ENCODE data around the gene MAT2B. TPM values are rescaled to one million over a fixed set of nuclear protein-coding genes. Genes with fewer than 3 reads are reported as not detected.

MAT2B gene
- total and polyA plus RNA-seq, 2 of the 13 experiments (the other 11 are each of a cell fraction or from before 2014, with no cell fraction given): 20.2 to 37.1 TPM

DNA sequence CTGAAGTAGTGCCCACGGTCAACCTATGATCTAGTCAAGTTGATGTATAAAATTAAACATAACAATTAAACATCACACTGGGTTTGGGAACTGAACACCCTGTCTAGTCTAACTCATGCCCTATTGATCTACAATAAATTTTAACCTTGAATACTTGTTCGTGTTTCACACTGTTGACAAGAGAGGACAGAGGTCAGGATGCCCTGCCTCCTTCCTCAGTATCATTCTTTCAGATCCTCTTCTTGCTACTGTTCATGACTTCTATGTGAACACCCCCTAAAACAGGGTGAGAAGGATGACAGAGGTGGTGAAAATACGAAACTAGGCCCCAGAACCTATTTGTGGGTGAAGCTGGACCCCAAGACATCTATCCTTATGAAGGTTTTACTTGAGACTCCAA lies 8.1 kb upstream of the MAT2B start:
- TF ChIP-seq MIXL1 (CRISPR knock-in tag; IDR thresholded peaks at IDR 0.05): no peak
- DNase-seq (ENCODE audit: low spot score) (no peak), FAIRE-seq (no peak), ATAC-seq (peak; percentile 63)
- H3K27me3 ChIP-seq (ENCODE audit: control insufficient read depth in 1 of 2, insufficient read depth in 2 of 2, low read length in 2 of 2): no peaks in the 10 kb centered on the region
- no peak overlapping the region for H3K27ac ChIP-seq (ENCODE audit: extremely low read length, insufficient read depth, low read length)
- ChIA-PET POLR2A (no interaction called here), CTCF (ENCODE audit: low intra/inter-chr PET ratio, low total read pairs) (no interaction called here)
- no peak overlapping the region for H3K4me3 ChIP-seq (replicated peaks in 1 of 3; ENCODE audit: insufficient read depth in 1 of 3, low read depth in 2 of 3, low read length in 3 of 3)
- H2AFZ ChIP-seq (ENCODE audit: low read length): no peak overlapping the region
- H3K9me3 ChIP-seq (ENCODE audit: low read length): no peaks in the 10 kb centered on the region
- no TSS peak for BruUV-seq (replicated peaks)
- peaks cover 10% of the 10 kb centered on the region for H3K4me1 ChIP-seq (ENCODE audit: insufficient read depth, low read length)
- no peak overlapping the region for H3K9ac ChIP-seq (ENCODE audit: insufficient read depth, low read depth, low read length)
- WGBS (ENCODE audit: low lambda C conversion rate): 20% methylated on average over 3 of the region's 3 CpGs
- no peaks in the 10 kb centered on the region for H3K79me2 ChIP-seq (ENCODE audit: insufficient read depth, low read length)
- H4K20me1 ChIP-seq (ENCODE audit: insufficient read depth, low read length): no peaks in the 10 kb centered on the region
- in situ Hi-C loops (cut with HindIII; ENCODE audit: extremely low pct_ligation_motif_present, low pct_unique_long_range_greater_than_20kb) (no loop called here), intact Hi-C loops (cut with micrococcal nuclease; ENCODE audit: unreplicated experiment) (no loop called here)
- H3K36me3 ChIP-seq (replicated peaks in 1 of 2; ENCODE audit: control insufficient read depth in 1 of 2, insufficient read depth in 2 of 2, low read length in 2 of 2): peaks cover 0 to 5% of the 10 kb centered on the region in 2 experiments; a peak in 2 of 5 replicates
- no peak overlapping the region for H3K4me2 ChIP-seq (ENCODE audit: low read depth, low read length)

DNA sequence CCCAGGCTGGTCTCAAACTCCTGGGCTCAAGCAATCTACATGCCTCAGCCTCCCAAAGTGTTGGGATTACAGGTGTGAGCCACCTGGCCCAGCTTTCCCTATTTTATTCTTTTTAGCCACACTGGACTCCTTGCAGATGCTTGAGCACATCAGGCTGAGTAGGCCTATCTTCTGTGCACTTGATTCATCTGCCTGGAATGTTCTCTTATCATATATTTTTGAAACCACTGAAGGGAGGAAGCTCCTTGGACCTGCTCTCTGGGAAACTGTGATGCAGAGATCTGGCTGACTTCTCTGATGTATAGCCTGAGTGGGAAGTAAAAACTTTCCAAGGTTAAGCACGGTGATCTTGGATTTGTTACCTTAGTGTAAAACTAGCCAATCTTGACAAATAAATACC lies 6.5 kb upstream of the MAT2B start:
- Histone ChIP-seq H2AFZ (ENCODE audit: low read length) (no peak overlapping the region), H3K4me1 (ENCODE audit: insufficient read depth, low read length) (peaks cover 17% of the 10 kb centered on the region), H3K4me3 (replicated peaks in 1 of 3; ENCODE audit: insufficient read depth in 1 of 3, low read depth in 2 of 3, low read length in 3 of 3) (no peak overlapping the region), H3K9ac (ENCODE audit: insufficient read depth, low read depth, low read length) (no peak overlapping the region), H3K27me3 (ENCODE audit: control insufficient read depth in 1 of 2, insufficient read depth in 2 of 2, low read length in 2 of 2) (no peaks in the 10 kb centered on the region), H3K36me3 (replicated peaks in 1 of 2; ENCODE audit: control insufficient read depth in 1 of 2, insufficient read depth in 2 of 2, low read length in 2 of 2) (no peaks in the 10 kb centered on the region), H3K79me2 (ENCODE audit: insufficient read depth, low read length) (no peaks in the 10 kb centered on the region), H3K9me3 (ENCODE audit: low read length) (no peaks in the 10 kb centered on the region), H3K4me2 (ENCODE audit: low read depth, low read length) (no peak overlapping the region), H3K27ac (ENCODE audit: extremely low read length, insufficient read depth, low read length) (no peak overlapping the region), H4K20me1 (ENCODE audit: insufficient read depth, low read length) (no peaks in the 10 kb centered on the region)
- FAIRE-seq (no peak), DNase-seq (ENCODE audit: low spot score) (no peak), ATAC-seq (no peak)
- ChIA-PET POLR2A (interaction anchor here (0.8 to 1.1 kb wide), 2 partner anchors 9 to 39 kb away, joined by 3 read pairs; partner anchors contain the start of genes HMMR and NUDCD2), CTCF (ENCODE audit: low intra/inter-chr PET ratio, low total read pairs) (no interaction called here)
- intact Hi-C loops (cut with micrococcal nuclease; ENCODE audit: unreplicated experiment) (no loop called here), in situ Hi-C loops (cut with HindIII; ENCODE audit: extremely low pct_ligation_motif_present, low pct_unique_long_range_greater_than_20kb) (no loop called here)
- 39% methylated on average over 1 of the region's 1 CpG for WGBS (ENCODE audit: low lambda C conversion rate)
- BruUV-seq (replicated peaks): no TSS peak
- TF ChIP-seq ZNF749 (CRISPR knock-in tag; IDR thresholded peaks at IDR 0.05; ENCODE audit: borderline replicate concordance) (no peak), NFKBIZ (CRISPR knock-in tag; IDR thresholded peaks at IDR 0.05) (no peak), RFX1 (IDR thresholded peaks at IDR 0.05) (no peak), ZNF577 (CRISPR knock-in tag; IDR thresholded peaks at IDR 0.05; ENCODE audit: borderline replicate concordance, low read depth) (no peak), FOXK1 (CRISPR knock-in tag; IDR thresholded peaks at IDR 0.05; ENCODE audit: borderline replicate concordance, low read depth) (no peak)
- TF ChIP-seq, protein P1, sequence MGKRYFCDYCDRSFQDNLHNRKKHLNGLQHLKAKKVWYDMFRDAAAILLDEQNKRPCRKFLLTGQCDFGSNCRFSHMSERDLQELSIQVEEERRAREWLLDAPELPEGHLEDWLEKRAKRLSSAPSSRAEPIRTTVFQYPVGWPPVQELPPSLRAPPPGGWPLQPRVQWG (CRISPR knock-in tag; IDR thresholded peaks at IDR 0.05; ENCODE audit: borderline replicate concordance, low read depth): no peak
- TF ChIP-seq, protein P2, sequence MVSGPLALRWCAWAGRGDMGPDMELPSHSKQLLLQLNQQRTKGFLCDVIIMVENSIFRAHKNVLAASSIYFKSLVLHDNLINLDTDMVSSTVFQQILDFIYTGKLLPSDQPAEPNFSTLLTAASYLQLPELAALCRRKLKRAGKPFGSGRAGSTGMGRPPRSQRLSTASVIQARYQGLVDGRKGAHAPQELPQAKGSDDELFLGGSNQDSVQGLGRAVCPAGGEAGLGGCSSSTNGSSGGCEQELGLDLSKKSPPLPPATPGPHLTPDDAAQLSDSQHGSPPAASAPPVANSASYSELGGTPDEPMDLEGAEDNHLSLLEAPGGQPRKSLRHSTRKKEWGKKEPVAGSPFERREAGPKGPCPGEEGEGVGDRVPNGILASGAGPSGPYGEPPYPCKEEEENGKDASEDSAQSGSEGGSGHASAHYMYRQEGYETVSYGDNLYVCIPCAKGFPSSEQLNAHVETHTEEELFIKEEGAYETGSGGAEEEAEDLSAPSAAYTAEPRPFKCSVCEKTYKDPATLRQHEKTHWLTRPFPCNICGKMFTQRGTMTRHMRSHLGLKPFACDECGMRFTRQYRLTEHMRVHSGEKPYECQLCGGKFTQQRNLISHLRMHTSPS (CRISPR knock-in tag; IDR thresholded peaks at IDR 0.05; ENCODE audit: low read depth): no peak
- TF ChIP-seq, protein P3, sequence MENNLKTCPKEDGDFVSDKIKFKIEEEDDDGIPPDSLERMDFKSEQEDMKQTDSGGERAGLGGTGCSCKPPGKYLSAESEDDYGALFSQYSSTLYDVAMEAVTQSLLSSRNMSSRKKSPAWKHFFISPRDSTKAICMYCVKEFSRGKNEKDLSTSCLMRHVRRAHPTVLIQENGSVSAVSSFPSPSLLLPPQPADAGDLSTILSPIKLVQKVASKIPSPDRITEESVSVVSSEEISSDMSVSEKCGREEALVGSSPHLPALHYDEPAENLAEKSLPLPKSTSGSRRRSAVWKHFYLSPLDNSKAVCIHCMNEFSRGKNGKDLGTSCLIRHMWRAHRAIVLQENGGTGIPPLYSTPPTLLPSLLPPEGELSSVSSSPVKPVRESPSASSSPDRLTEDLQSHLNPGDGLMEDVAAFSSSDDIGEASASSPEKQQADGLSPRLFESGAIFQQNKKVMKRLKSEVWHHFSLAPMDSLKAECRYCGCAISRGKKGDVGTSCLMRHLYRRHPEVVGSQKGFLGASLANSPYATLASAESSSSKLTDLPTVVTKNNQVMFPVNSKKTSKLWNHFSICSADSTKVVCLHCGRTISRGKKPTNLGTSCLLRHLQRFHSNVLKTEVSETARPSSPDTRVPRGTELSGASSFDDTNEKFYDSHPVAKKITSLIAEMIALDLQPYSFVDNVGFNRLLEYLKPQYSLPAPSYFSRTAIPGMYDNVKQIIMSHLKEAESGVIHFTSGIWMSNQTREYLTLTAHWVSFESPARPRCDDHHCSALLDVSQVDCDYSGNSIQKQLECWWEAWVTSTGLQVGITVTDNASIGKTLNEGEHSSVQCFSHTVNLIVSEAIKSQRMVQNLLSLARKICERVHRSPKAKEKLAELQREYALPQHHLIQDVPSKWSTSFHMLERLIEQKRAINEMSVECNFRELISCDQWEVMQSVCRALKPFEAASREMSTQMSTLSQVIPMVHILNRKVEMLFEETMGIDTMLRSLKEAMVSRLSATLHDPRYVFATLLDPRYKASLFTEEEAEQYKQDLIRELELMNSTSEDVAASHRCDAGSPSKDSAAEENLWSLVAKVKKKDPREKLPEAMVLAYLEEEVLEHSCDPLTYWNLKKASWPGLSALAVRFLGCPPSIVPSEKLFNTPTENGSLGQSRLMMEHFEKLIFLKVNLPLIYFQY (CRISPR knock-in tag; IDR thresholded peaks at IDR 0.05; ENCODE audit: borderline replicate concordance): no peak
